A549 treated with ZK216348 at 1 μM for 4 hours (cell line): ENCODE data around the gene EIF4ENIF1. TPM values are rescaled to one million over a fixed set of nuclear protein-coding genes. Genes with fewer than 3 reads are reported as not detected.

Source experiments
- total RNA-seq: library from RNA; stranded (reverse); fragments of 200-300 nt; extraction: Qiagen RNA extraction; gene quantifications from 5 replicates; pipeline ENCODE4 v1.2.3, GENCODE V29; 2022; ENCODE audit warnings: low read depth

EIF4ENIF1 gene, protein sequence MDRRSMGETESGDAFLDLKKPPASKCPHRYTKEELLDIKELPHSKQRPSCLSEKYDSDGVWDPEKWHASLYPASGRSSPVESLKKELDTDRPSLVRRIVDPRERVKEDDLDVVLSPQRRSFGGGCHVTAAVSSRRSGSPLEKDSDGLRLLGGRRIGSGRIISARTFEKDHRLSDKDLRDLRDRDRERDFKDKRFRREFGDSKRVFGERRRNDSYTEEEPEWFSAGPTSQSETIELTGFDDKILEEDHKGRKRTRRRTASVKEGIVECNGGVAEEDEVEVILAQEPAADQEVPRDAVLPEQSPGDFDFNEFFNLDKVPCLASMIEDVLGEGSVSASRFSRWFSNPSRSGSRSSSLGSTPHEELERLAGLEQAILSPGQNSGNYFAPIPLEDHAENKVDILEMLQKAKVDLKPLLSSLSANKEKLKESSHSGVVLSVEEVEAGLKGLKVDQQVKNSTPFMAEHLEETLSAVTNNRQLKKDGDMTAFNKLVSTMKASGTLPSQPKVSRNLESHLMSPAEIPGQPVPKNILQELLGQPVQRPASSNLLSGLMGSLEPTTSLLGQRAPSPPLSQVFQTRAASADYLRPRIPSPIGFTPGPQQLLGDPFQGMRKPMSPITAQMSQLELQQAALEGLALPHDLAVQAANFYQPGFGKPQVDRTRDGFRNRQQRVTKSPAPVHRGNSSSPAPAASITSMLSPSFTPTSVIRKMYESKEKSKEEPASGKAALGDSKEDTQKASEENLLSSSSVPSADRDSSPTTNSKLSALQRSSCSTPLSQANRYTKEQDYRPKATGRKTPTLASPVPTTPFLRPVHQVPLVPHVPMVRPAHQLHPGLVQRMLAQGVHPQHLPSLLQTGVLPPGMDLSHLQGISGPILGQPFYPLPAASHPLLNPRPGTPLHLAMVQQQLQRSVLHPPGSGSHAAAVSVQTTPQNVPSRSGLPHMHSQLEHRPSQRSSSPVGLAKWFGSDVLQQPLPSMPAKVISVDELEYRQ
- 12.7 to 18.6 TPM (median 15.0 TPM) in 5 replicates for total RNA-seq

DNA sequence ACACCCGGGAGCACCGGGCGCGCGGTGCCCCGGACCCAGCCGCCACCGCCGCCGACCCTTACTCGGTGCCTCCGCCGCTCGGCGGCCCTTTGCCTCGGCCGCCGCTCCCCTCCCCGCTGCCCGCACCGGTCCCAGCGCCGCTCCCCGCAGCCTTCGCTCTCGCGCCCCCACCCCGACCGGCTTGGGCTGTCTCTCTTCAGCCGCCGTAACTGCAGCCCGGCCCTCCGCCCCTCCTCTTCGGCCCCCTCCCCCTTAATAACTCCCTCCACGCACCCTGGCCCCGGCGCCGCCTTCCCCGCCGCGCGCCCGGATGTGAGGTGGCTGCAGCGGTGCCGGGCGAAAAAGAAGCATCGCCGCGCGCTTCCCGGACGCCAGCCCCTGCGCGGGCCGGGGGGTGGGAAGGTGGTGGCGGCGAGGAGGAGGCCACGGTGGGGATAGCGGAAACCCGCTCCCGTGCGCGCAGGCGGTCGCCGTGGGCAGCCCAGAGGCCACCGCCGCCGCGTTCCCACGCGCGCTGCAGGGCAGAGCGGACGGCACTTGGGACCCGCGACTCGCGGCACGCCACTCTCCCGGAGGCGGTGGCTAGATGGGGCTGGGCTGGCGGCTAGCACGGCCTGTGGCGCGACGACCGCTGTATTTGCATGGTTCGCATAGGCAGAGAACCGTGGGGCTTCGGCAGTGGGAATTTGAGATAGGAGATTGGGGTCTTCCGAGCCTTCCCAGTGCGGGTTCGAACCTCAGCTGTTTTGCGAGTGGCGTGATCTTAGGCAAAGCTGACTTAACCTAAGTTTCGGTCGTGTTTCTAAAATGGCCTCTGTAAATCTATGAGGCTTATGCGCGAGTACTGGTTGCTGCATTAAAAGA lies at the start of gene EIF4ENIF1:
Gene EIF4ENIF1 (minus strand): TSS at position 211 of the 864 bp plus-strand sequence. CDS start 1,124 bp downstream, outside the sequence.

DNA sequence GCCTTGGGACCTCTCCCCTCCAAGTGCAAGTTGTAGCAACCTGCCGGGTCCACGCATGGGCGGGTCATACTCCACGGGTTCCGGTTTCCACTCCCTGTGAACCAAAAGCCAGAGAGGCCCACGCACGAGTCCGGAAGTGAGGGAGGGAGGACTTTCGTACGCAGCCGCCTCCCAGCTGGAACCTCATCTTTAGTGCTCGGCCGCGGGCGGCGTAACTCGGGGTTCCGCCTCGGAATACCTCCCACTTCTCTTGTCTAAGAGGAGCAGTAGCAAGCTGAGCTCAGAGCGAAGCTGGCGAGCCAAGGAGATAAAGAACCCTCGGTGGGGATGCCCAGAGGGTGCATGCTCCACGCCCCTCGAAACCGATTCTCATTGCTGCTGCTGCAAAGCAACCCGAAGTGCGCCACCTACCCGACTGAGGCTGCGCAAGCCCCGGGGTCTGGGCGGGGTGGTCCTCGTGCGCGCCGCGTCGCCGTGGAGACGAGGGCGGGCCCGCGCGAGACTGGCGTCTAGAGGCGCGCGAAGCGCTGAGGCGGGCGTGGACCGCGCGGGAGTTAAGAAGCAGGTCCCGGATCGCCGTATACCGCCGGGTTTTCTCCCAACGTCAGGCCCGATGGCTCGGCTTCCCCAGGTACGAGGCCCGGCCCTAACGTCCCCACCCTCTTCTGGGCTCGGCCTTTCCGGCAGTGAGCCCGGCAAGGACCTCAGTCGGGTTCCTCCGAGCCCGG lies 6.5 kb upstream of the EIF4ENIF1 start, which contains the start of gene SFI1:
Gene SFI1 (plus strand): TSS at position 530 of the 728 bp plus-strand sequence. CDS start 11,749 bp downstream, outside the sequence.

DNA sequence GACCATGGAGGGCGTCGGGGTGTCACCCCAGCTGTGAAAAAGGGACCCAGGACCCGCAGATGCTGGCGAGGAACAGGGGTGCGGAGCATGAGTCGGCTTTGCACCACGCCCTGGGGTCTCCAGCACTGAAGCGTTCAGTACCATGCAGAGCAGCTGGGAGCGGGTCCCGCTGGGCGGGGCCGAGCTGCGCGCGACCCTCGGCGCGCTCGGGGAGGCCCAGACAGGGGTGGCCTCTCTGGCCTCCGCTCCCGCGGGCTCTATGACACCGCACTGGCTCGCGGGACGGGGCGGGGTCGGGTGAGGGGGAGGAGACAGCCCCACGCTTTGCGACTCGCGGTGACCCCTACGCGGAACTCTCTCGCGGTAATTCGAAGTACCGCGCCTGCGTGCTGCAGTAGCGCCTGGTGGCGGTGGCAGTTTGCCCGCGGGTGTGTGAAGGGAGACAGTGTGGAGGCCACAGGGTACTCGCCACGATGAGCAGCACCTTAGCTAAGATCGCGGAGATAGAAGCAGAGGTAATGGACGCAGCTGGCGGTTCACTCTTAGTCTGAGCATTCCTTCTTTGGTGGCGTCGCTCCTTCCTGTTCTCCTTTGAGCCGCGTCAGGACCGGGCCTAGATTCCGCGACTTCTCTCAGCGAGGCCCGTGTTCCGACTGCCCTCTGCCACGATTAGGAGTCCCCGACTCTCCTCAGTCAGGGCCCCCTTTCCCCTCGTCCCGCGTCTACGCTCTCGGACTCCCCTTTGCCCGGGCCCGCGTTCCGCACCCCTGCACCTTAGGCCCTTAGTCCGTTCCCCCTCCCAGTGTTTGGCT lies 90.2 kb downstream of the EIF4ENIF1 start, which contains the start of gene DRG1:
Gene DRG1 (plus strand): TSS at position 394 of the 812 bp plus-strand sequence. CDS start 80 bp downstream, at position 474.

Other genes with a start within 250 kb of the EIF4ENIF1 start
- 0.58 to 1.1 TPM (median 0.90 TPM) in 5 replicates for gene PIK3IP1, start 197.4 kb downstream of the EIF4ENIF1 start, total RNA-seq
- gene PATZ1, start 143.5 kb downstream of the EIF4ENIF1 start, total RNA-seq, result 17.6 to 22.1 TPM (median 21.1 TPM) in 5 replicates
- 54.5 to 109 TPM (median 59.4 TPM) in 5 replicates for gene DRG1, start 90.2 kb downstream of the EIF4ENIF1 start, total RNA-seq
- gene SFI1, start 6.7 kb upstream of the EIF4ENIF1 start, total RNA-seq, result 7.1 to 15.7 TPM (median 11.7 TPM) in 5 replicates
- 18.9 to 32.1 TPM (median 26.2 TPM) in 5 replicates for gene PISD, start 172.4 kb upstream of the EIF4ENIF1 start, total RNA-seq